HG03457 (cell line): Measurements from ENCODE around the gene GUCA2B.

Experiments used
- ATAC-seq: cut with Tn5 transposase; IDR thresholded peaks from one replicate; pipeline ENCODE4 v1.9.1; 2021; ENCODE audit warnings: moderate number of reproducible peaks; ENCODE audit not compliant: unreplicated experiment

GUCA2B gene

DNA sequence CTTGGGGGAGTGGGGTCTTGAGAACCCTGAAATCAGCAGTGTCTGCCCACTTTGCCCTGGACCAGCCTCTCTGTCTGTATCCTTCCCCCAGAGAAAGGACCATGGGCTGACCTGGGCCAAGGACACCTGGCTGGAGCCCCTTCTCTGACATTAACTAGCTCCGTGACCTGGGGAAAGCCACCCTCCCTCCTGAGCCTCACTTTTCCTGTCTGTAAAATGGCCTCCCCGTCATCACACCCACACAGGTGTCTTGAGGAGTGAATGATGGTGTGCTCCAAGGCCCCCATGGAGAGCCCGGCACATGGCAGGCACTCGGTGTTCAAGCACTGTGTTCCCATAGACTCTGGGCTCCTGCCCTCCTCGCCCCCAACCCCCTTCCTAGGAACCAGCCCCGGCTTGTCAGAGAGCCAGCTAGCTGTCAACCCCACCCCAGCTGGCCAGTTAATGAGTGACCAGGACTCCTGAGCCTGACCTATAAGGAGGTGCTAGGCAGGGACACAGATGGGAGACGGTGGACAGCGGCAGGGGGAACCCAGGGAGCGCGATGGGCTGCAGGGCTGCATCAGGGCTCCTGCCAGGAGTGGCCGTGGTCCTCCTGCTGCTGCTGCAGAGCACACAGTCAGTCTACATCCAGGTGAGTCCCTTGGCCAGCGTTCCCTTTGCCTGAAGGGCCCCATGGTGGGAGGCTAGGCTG, at the start of gene GUCA2B:
TSS of gene GUCA2B (plus strand) at position 504 of the 694 bp plus-strand sequence. CDS start at position 545, 41 bp downstream.
- ATAC-seq = no peak

- no peak for ATAC-seq
These were observed 48.2 kb upstream of the GUCA2B start for GRCh38 chr1:42105025-42105424.

GRCh38 chr1:42108309-42108708, 44.9 kb upstream of the GUCA2B start:
- no peak for ATAC-seq

DNA sequence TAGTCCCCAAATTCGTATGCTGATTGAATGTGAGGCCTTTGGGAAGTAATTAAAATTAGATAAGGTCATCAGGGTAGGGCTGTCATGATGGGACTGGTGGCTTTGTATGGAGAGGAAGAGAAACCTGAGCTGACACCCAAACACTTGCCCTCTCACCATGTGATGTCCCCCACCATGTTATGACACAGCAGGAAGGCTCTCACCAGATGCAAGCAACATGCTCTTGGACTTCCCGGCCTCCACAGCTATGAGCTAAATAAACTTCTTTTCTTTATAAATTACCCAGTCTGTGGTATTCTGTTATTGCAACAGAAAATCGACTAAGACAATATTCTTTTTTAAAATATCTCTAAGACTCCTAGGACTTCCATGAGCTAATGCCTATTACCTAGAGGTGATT, 43.6 kb upstream of the GUCA2B start:
- ATAC-seq = no peak

GRCh38 chr1:42114229-42114628, 39.0 kb upstream of the GUCA2B start:
- no peak for ATAC-seq

- ATAC-seq = no peak
These were observed 36.0 kb upstream of the GUCA2B start for GRCh38 chr1:42117214-42117613.

GRCh38 chr1:42118125-42118524, 35.1 kb upstream of the GUCA2B start:
- no peak for ATAC-seq

DNA sequence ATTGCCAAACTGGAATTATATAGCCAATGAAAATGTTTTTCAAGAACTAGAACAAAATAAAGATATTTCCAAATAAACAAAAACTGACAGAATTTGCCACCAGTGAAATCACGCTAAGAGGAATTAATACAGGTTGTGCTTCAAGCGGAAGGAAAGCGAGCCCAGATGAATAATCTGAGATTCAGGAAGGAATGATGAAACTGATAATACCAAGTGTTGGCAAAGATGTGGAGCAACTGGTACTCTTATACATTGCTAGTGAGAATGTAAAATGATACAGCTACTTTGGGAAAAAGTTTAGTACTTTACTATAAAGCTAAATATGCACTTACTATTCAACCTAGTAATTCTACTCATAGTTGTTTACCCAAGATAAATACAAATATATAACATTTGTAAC, 30.8 kb upstream of the GUCA2B start:
- no peak for ATAC-seq

DNA sequence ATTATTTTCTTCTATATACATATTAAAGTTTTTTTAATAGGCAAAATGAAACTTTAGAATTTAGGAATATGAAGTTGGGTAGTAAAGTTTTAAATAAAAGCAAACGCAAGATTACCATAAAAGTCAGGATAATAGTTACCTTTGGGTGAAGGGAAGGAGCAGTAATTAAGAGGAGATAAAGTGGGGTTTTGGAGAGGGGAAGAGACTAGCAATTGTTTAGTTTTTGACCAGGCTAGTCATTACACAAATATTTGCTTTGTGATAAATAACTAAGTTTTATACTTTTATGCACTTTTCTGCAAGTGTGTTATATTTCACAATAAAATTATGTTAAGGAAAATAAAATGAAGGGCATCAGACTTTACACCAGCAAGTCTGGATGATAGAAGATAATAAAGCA, 27.7 kb upstream of the GUCA2B start:
- no peak for ATAC-seq

DNA sequence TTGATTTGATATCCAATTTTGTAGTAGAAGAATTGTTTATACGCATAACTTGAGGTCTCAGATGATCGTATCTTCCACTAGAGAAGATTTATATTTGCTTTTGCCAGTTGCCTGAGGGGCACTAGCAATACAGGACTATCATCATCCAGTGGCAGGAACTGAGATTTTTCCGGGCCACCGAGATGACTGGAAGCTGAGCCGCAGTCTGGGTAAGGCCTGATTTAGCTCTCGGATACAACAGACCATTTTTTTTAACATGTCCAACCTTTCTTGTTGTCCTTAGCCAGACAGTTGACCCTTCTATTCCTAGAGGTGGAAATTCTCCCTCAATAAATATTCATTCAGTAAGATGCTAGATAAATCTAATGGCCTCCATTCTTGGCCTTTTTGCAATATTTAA, 25.4 kb upstream of the GUCA2B start:
- no peak for ATAC-seq

GRCh38 chr1:42128499-42128898, 24.7 kb upstream of the GUCA2B start:
- ATAC-seq = no peak

DNA sequence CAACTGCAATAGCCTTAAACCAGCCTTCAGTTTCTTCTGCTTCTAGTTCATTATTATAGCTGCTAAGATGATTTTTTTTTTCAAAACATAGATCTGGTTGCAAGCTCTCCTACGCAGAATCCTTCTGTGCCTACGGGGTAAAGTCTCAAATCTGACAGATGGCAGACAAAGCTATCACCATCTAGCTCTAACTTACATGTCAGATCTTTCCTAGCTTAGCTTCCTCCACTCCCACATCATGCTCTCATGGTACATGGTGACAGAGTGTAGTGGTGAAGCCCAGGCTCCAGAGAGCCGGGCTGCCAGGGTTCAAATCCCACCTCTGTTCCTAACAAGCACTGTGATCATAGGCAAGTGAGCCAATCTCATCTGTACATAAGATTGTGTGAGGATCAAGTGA, 24.2 kb upstream of the GUCA2B start:
- ATAC-seq = no peak

- no peak for ATAC-seq
These were observed 23.0 kb upstream of the GUCA2B start for GRCh38 chr1:42130061-42130660.

GRCh38 chr1:42133390-42133789, 19.8 kb upstream of the GUCA2B start:
- ATAC-seq = no peak

- no peak for ATAC-seq
These were observed 19.2 kb upstream of the GUCA2B start for GRCh38 chr1:42133809-42134526.

DNA sequence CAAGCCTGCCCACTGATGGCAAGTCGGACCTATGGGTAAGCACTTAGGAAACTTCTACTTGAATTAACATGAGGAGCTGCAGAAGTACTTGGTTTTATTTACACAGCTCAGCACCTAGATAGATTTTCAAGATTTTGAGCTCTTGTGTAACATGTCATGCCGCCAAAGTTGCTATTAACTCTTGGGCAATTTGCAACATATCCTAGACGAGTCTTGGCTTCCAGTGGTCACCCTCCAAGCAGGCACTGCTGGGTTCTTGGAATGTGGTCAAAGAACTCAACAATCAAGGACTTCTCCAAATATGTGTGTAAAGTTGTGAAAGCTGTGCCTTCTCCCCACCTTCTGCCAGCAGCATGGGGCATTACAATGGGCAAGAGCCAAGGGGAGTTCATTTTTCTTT, 17.8 kb upstream of the GUCA2B start:
- no peak for ATAC-seq

- no peak for ATAC-seq
These were observed 16.7 kb upstream of the GUCA2B start for GRCh38 chr1:42136466-42136865.

GRCh38 chr1:42137766-42138165, 15.4 kb upstream of the GUCA2B start:
- ATAC-seq = no peak

- ATAC-seq = no peak
These were observed 14.6 kb upstream of the GUCA2B start for GRCh38 chr1:42138586-42138985.

GRCh38 chr1:42139444-42139843, 13.8 kb upstream of the GUCA2B start:
- ATAC-seq = no peak

- no peak for ATAC-seq
These were observed 13.0 kb upstream of the GUCA2B start for GRCh38 chr1:42140191-42140590.

DNA sequence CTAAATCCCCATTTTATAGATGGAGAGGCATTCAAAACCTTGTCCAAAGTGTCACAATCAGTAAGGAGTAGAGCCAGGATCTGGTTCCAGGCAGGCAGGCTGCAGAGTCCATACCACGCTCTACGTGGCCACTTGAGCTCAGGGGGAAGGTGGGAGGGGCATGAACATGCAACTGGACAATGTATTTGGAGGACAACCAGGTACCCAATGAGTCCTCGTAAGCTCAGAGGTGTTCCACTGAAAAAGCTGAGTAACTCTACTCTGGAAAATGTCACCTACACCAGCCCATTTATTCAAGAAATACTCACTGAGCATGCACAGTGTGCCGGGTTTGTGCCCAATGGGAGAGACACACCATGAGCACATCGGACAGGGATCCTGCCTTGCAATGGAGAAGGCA, 11.2 kb upstream of the GUCA2B start:
- no peak for ATAC-seq
